SK-N-SH (cell line): ENCODE results near the gene DOCK4. TPM values are rescaled to one million over a fixed set of nuclear protein-coding genes. Genes with fewer than 3 reads are reported as not detected.

Experiments used
- CTCF ChIA-PET: fragments of 300-600, 350-600 bp; formaldehyde crosslinking; extraction: SDS; loops from one replicate; lab custom pipeline; 2021; lab: Yijun Ruan, JAX
- POLR2A ChIA-PET: fragments of 350-600 bp; sonication (Branson Sonifier 250); formaldehyde crosslinking; extraction: SDS; loops from one replicate; lab custom pipeline; 2020; ENCODE audit warnings: antibody characterized with exemption, inconsistent platforms; lab: Yijun Ruan, JAX
- DNase-seq: peaks from one replicate; pipeline ENCODE4 v3.0.0; 2012
- H2AFZ ChIP-seq: fragments of 200-600 bp; sonication (generic); 2 replicates; pipeline ENCODE4 v1.8.1; 2016; ENCODE audit warnings: antibody characterized with exemption, mild to moderate bottlenecking, low read depth
- H3F3A ChIP-seq: fragments of 200-600 bp; sonication (generic); replicated peaks from 2 replicates; pipeline ENCODE3; 2016; ENCODE audit warnings: antibody characterized with exemption, mild to moderate bottlenecking; ENCODE audit not compliant: insufficient read depth
- H3K27ac ChIP-seq, 2 experiments: fragments of 200-500 bp in 1 of 2; fragments of 200-600 bp in 1 of 2; sonication (Bioruptor generic) in 1 of 2; sonication (generic), shearing (Covaris generic) in 1 of 2; 2 replicates each; pipeline versions ENCODE4 v1.5.1 to v1.6.1; 2014 to 2016; ENCODE audit warnings: low read depth in 2 of 2, inconsistent platforms in 1 of 2, low read length in 1 of 2, mild to moderate bottlenecking in 1 of 2, mixed read lengths in 1 of 2
- H3K27me3 ChIP-seq: fragments of 200-600 bp; sonication (generic), shearing (Covaris generic); 2 replicates; pipeline ENCODE4 v1.6.1; 2016; ENCODE audit warnings: mixed run types; ENCODE audit not compliant: insufficient read depth
- H3K36me3 ChIP-seq, 2 experiments: fragments of 200-500 bp in 1 of 2; fragments of 200-600 bp in 1 of 2; sonication (Bioruptor generic) in 1 of 2; sonication (generic) in 1 of 2; replicated peaks in 1 of 2; 2 replicates each; pipeline versions ENCODE3 to v1.5.1; 2014 to 2016; ENCODE audit warnings: low read length in 1 of 2, mild to moderate bottlenecking in 1 of 2; ENCODE audit not compliant: insufficient read depth in 2 of 2, control insufficient read depth in 1 of 2
- H3K4me1 ChIP-seq, 2 experiments: fragments of 200-500 bp in 1 of 2; fragments of 200-600 bp in 1 of 2; sonication (Bioruptor generic) in 1 of 2; sonication (generic), shearing (Covaris generic) in 1 of 2; 2 replicates each; pipeline versions ENCODE4 v1.5.1 to v1.6.1; 2014 to 2016; ENCODE audit warnings: low read depth in 1 of 2, low read length in 1 of 2, mixed run types in 1 of 2; ENCODE audit not compliant: insufficient read depth in 2 of 2, control insufficient read depth in 1 of 2
- H3K4me2 ChIP-seq: fragments of 200-600 bp; sonication (generic), shearing (Covaris generic); 2 replicates; pipeline ENCODE4 v1.6.1; 2017; ENCODE audit warnings: mixed run types
- H3K4me3 ChIP-seq, 2 experiments: fragments of 200-500 bp in 1 of 2; fragments of 200-600 bp in 1 of 2; sonication (Bioruptor generic) in 1 of 2; sonication (generic), shearing (Covaris generic) in 1 of 2; 2 replicates each; pipeline versions ENCODE4 v1.5.1 to v1.8.1; 2014 to 2016; ENCODE audit warnings: low read depth in 2 of 2, inconsistent platforms in 1 of 2, low read length in 1 of 2, mild to moderate bottlenecking in 1 of 2, mixed read lengths in 1 of 2, moderate library complexity in 1 of 2
- H3K79me2 ChIP-seq: fragments of 200-600 bp; sonication (generic); 2 replicates; pipeline ENCODE4 v1.8.1; 2017; ENCODE audit warnings: mild to moderate bottlenecking; ENCODE audit not compliant: insufficient read depth
- H3K9ac ChIP-seq: fragments of 200-600 bp; sonication (generic); 2 replicates; pipeline ENCODE4 v1.6.1; 2017; ENCODE audit warnings: mixed run types
- H3K9me2 ChIP-seq: fragments of 200-600 bp; sonication (generic); 2 replicates; pipeline ENCODE4 v1.6.1; 2017; ENCODE audit warnings: mixed run types
- H3K9me3 ChIP-seq: fragments of 200-600 bp; sonication (generic); 2 replicates; pipeline ENCODE4 v1.6.1; 2017; ENCODE audit warnings: mixed run types, mild to moderate bottlenecking, moderate library complexity
- H4K20me1 ChIP-seq: fragments of 200-600 bp; sonication (generic); 2 replicates; pipeline ENCODE4 v1.6.1; 2017; ENCODE audit warnings: mild to moderate bottlenecking, mixed run types; ENCODE audit not compliant: insufficient read depth
- CHD2 ChIP-seq: fragments of 150-350 bp; IDR thresholded peaks from 2 replicates; pipeline ENCODE4 v1.6.1; 2018; ENCODE audit warnings: low read length; ENCODE audit not compliant: partially characterized antibody
- EZH2phosphoT487 ChIP-seq: fragments of 200-600 bp; sonication (generic); IDR thresholded peaks from 2 replicates; pipeline ENCODE4 v1.6.1; 2017; ENCODE audit warnings: low read depth, mixed run types, mild to moderate bottlenecking, antibody characterized with exemption, moderate library complexity, borderline replicate concordance
- FOSL2 ChIP-seq: IDR thresholded peaks from 2 replicates; pipeline ENCODE4 v1.4.0; 2012; ENCODE audit warnings: low read depth, mild to moderate bottlenecking, moderate library complexity, borderline replicate concordance
- FOXJ3 ChIP-seq: sonication (generic); formaldehyde crosslinking; IDR thresholded peaks from 2 replicates; pipeline ENCODE4 v1.5.1; 2020; ENCODE audit warnings: mild to moderate bottlenecking, missing genetic modification reagents
- GATA2 ChIP-seq: sonication (generic); formaldehyde crosslinking; IDR thresholded peaks from 2 replicates; pipeline ENCODE4 v1.5.0; 2020; ENCODE audit warnings: mild to moderate bottlenecking, missing genetic modification reagents
- JUND ChIP-seq: IDR thresholded peaks from 2 replicates; pipeline ENCODE4 v1.4.0; 2012
- MEF2A ChIP-seq: IDR thresholded peaks from 2 replicates; pipeline ENCODE4 v1.4.0; 2012; ENCODE audit warnings: low read depth, borderline replicate concordance
- NRF1 ChIP-seq: IDR thresholded peaks from 2 replicates; pipeline ENCODE4 v1.6.1; 2012; ENCODE audit warnings: low read depth, mild to moderate bottlenecking, low read length
- POLR2AphosphoS5 ChIP-seq: IDR thresholded peaks from 2 replicates; pipeline ENCODE4 v1.6.1; 2012; ENCODE audit warnings: low read depth, low read length
- RCOR1 ChIP-seq: fragments of 150-350 bp; IDR thresholded peaks from 2 replicates; pipeline ENCODE4 v1.6.1; 2017; ENCODE audit warnings: antibody characterized with exemption, low read length
- SMC3 ChIP-seq: IDR thresholded peaks from 2 replicates; pipeline ENCODE4 v1.6.1; 2012; ENCODE audit warnings: low read depth, low read length, improper control_type of control experiment
- TEAD4 ChIP-seq: IDR thresholded peaks from 2 replicates; pipeline ENCODE4 v1.4.0; 2012; ENCODE audit warnings: mild to moderate bottlenecking, borderline replicate concordance; ENCODE audit not compliant: insufficient read depth
- WGBS: methylation state at CpG from one replicate; pipeline ENCODE4 v1.1.6; 2017; ENCODE audit warnings: low lambda C conversion rate; 5-methylcytosine and 5-hydroxymethylcytosine counted together
- polyA plus RNA-seq, 3 experiments: library from polyadenylated mRNA; depleted of rRNA; stranded (reverse); fragments of >200 nt; gene quantifications; 2 replicates each; pipeline ENCODE4 v1.2.3, GENCODE V29; 2012
- TF ChIP-seq, protein P1 (sequence below): IDR thresholded peaks from 2 replicates; pipeline ENCODE4 v1.6.1; 2012; ENCODE audit warnings: mild to moderate bottlenecking, low read depth, low read length, moderate library complexity
- TF ChIP-seq, protein P2 (sequence below): fragments of 150-350 bp; IDR thresholded peaks from 2 replicates; pipeline ENCODE4 v1.6.1; 2017; ENCODE audit warnings: antibody characterized with exemption, low read length, low read depth, borderline replicate concordance

The DOCK4 gene
- polyA plus RNA-seq, 1 of the 3 experiments (the other 2 are of a cell fraction): 8.5 TPM

DNA sequence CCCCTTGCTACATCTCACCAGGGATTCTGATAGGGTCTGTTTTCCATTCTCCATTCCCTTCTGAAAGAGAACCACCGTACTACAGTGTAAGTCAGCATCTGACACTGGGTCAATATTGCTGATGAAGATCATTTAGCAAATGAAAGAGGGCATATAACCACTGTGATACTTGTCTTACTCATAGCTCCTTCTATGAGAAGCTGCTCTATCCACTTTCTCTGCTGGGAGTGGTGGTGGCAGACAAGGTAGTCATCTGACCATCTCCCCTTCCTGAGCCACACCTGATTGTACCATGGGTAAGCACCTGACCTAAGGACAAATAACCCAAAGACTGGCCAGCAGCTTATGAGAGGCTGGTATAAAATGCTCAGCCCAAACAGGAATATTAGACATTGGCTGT is 220.4 kb downstream of the DOCK4 start:
- Histone ChIP-seq H3K9ac (no peak overlapping the region), H3F3A (peaks cover 22% of the 10 kb centered on the region), H3K9me2 (no peaks in the 10 kb centered on the region), H3K36me3 (peaks cover 0 to 46% of the 10 kb centered on the region in 2 experiments), H3K9me3 (no peaks in the 10 kb centered on the region), H3K27me3 (no peaks in the 10 kb centered on the region), H4K20me1 (no peaks in the 10 kb centered on the region), H3K27ac (no peak overlapping the region), H3K4me2 (no peak overlapping the region), H3K4me1 (peaks cover 0 to 14% of the 10 kb centered on the region in 2 experiments; a peak in 3 of 4 replicates), H3K79me2 (no peaks in the 10 kb centered on the region), H3K4me3 (no peak overlapping the region), H2AFZ (no peak overlapping the region)
- no peak for DNase-seq
- TF ChIP-seq MEF2A (no peak), CHD2 (no peak), SMC3 (no peak), GATA2 (CRISPR knock-in tag) (no peak), RCOR1 (no peak), POLR2AphosphoS5 (no peak), EZH2phosphoT487 (no peak), FOXJ3 (no peak), NRF1 (no peak), FOSL2 (no peak), TEAD4 (no peak)
- TF ChIP-seq, protein P1, sequence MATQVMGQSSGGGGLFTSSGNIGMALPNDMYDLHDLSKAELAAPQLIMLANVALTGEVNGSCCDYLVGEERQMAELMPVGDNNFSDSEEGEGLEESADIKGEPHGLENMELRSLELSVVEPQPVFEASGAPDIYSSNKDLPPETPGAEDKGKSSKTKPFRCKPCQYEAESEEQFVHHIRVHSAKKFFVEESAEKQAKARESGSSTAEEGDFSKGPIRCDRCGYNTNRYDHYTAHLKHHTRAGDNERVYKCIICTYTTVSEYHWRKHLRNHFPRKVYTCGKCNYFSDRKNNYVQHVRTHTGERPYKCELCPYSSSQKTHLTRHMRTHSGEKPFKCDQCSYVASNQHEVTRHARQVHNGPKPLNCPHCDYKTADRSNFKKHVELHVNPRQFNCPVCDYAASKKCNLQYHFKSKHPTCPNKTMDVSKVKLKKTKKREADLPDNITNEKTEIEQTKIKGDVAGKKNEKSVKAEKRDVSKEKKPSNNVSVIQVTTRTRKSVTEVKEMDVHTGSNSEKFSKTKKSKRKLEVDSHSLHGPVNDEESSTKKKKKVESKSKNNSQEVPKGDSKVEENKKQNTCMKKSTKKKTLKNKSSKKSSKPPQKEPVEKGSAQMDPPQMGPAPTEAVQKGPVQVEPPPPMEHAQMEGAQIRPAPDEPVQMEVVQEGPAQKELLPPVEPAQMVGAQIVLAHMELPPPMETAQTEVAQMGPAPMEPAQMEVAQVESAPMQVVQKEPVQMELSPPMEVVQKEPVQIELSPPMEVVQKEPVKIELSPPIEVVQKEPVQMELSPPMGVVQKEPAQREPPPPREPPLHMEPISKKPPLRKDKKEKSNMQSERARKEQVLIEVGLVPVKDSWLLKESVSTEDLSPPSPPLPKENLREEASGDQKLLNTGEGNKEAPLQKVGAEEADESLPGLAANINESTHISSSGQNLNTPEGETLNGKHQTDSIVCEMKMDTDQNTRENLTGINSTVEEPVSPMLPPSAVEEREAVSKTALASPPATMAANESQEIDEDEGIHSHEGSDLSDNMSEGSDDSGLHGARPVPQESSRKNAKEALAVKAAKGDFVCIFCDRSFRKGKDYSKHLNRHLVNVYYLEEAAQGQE: no peak
- TF ChIP-seq, protein P2, sequence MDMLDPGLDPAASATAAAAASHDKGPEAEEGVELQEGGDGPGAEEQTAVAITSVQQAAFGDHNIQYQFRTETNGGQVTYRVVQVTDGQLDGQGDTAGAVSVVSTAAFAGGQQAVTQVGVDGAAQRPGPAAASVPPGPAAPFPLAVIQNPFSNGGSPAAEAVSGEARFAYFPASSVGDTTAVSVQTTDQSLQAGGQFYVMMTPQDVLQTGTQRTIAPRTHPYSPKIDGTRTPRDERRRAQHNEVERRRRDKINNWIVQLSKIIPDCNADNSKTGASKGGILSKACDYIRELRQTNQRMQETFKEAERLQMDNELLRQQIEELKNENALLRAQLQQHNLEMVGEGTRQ: no peak
- ChIA-PET CTCF (interaction anchor here (0.9 to 2.2 kb wide), 2 partner anchors 38 to 212 kb away, joined by 3 to 4 read pairs; no protein-coding TSS in a partner anchor), POLR2A (no interaction called here)
- WGBS: 87% methylated on average over 1 of the region's 1 CpG

DNA sequence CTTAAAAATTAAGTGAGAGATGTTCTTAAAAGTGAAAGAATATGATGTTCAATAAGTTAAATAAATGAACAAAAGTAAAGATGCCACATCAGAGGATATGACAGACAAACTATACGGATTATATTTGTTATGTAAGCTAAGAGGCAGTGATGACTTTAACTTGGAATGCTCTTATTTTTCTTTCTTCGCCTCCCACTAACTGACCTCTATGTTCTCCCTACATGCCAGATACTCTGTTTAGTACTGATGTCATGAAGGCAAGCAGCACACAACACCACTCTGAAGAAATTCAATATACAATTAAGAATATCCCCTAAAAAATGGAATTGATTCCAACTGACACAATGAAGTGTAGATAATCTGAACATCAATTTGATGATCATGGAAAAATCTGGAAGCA is 223.4 kb downstream of the DOCK4 start:
- Histone ChIP-seq H3K4me3 (no peak overlapping the region), H3F3A (peaks cover 21% of the 10 kb centered on the region), H4K20me1 (no peaks in the 10 kb centered on the region), H3K4me2 (no peak overlapping the region), H3K79me2 (no peaks in the 10 kb centered on the region), H3K27me3 (no peaks in the 10 kb centered on the region), H3K27ac (peak overlapping the region in 1 of 2 experiments; percentile 0; a peak in 1 of 4 replicates), H3K36me3 (peaks cover 0 to 36% of the 10 kb centered on the region in 2 experiments), H2AFZ (no peak overlapping the region), H3K4me1 (peaks cover 0 to 12% of the 10 kb centered on the region in 2 experiments; a peak in 3 of 4 replicates), H3K9me2 (no peaks in the 10 kb centered on the region), H3K9ac (no peak overlapping the region), H3K9me3 (no peaks in the 10 kb centered on the region)
- TF ChIP-seq JUND (no peak), RCOR1 (no peak), POLR2AphosphoS5 (no peak)
- WGBS: 89% methylated on average over 2 of the region's 2 CpGs
- CTCF ChIA-PET: no interaction called here
- POLR2A ChIA-PET: no interaction called here
- DNase-seq: no peak
